Mesenchymal stem cell (in vitro differentiated cells and primary cell): ENCODE data around the gene HOXB3.
"Not testable (repeated sequence)": the region's sequence is repeated elsewhere in the genome, so short reads cannot be mapped to it uniquely, and the experiment has no call there.

ENCODE experiments used
- DNase-seq: peaks from one replicate; pipeline ENCODE4 v3.0.0-alpha.2; 2013
- H2AFZ ChIP-seq: one replicate; pipeline ENCODE4 v1.6.1; 2013; ENCODE audit warnings: low read depth, mild to moderate bottlenecking, control low read depth, inconsistent platforms, low read length, moderate library complexity
- H2AK5ac ChIP-seq: 2 replicates; pipeline ENCODE4 v1.6.1; 2013; ENCODE audit warnings: low read length, moderate library complexity, mild to moderate bottlenecking, inconsistent platforms; ENCODE audit not compliant: severe bottlenecking
- H2BK120ac ChIP-seq: one replicate; pipeline ENCODE4 v1.6.1; 2013; ENCODE audit warnings: low read depth, mild to moderate bottlenecking, inconsistent platforms, low read length, moderate library complexity
- H2BK12ac ChIP-seq, 2 experiments: one replicate each; pipeline ENCODE4 v1.6.1; 2013; ENCODE audit warnings: inconsistent platforms in 2 of 2, low read length in 2 of 2, mild to moderate bottlenecking in 2 of 2, moderate library complexity in 2 of 2, control low read depth in 1 of 2
- H2BK15ac ChIP-seq: one replicate; pipeline ENCODE4 v1.6.1; 2013; ENCODE audit warnings: mild to moderate bottlenecking, low read depth, inconsistent platforms; ENCODE audit not compliant: poor library complexity, severe bottlenecking
- H2BK5ac ChIP-seq: 2 replicates; pipeline ENCODE4 v1.6.1; 2013; ENCODE audit warnings: low read depth, mild to moderate bottlenecking, low read length, control low read depth, inconsistent platforms; ENCODE audit not compliant: poor library complexity, severe bottlenecking
- H3K14ac ChIP-seq, 2 experiments: one replicate each; pipeline ENCODE4 v1.6.1; 2013; ENCODE audit warnings: inconsistent platforms in 2 of 2, low read length in 2 of 2, control low read depth in 1 of 2, mild to moderate bottlenecking in 1 of 2, moderate library complexity in 1 of 2
- H3K18ac ChIP-seq, 2 experiments: one replicate each; pipeline ENCODE4 v1.6.1; 2013; ENCODE audit warnings: inconsistent platforms in 2 of 2, low read length in 2 of 2, control low read depth in 1 of 2, low read depth in 1 of 2, mild to moderate bottlenecking in 1 of 2
- H3K23ac ChIP-seq, 2 experiments: one replicate each; pipeline ENCODE4 v1.6.1; 2013; ENCODE audit warnings: inconsistent platforms in 2 of 2, low read length in 2 of 2, mild to moderate bottlenecking in 2 of 2, moderate library complexity in 2 of 2, control low read depth in 1 of 2
- H3K27ac ChIP-seq: 2 replicates; pipeline ENCODE4 v1.5.1; 2013; ENCODE audit warnings: mild to moderate bottlenecking, moderate library complexity, low read length, control low read depth, inconsistent platforms; ENCODE audit not compliant: poor library complexity, severe bottlenecking
- H3K27me3 ChIP-seq, 2 experiments: 2 replicates each; pipeline versions ENCODE4 v1.6.1 to v1.7.0; 2013; ENCODE audit warnings: low read length in 2 of 2, mild to moderate bottlenecking in 2 of 2, moderate library complexity in 2 of 2, control low read depth in 1 of 2, inconsistent platforms in 1 of 2; ENCODE audit not compliant: control insufficient read depth in 1 of 2, insufficient read depth in 1 of 2
- H3K36me3 ChIP-seq, 2 experiments: 2 replicates each; pipeline versions ENCODE4 v1.6.1 to v1.7.0; 2013; ENCODE audit warnings: low read length in 2 of 2, control low read depth in 1 of 2, inconsistent platforms in 1 of 2, low read depth in 1 of 2, mild to moderate bottlenecking in 1 of 2; ENCODE audit not compliant: insufficient read depth in 2 of 2, control insufficient read depth in 1 of 2
- H3K4ac ChIP-seq, 2 experiments: one replicate each; pipeline ENCODE4 v1.6.1; 2013; ENCODE audit warnings: inconsistent platforms in 2 of 2, low read length in 2 of 2, mild to moderate bottlenecking in 2 of 2, moderate library complexity in 2 of 2, control low read depth in 1 of 2, low read depth in 1 of 2
- H3K4me1 ChIP-seq: 2 replicates; pipeline ENCODE4 v1.6.1; 2013; ENCODE audit warnings: low read depth, low read length, control low read depth; ENCODE audit not compliant: control insufficient read depth, insufficient read depth
- H3K4me2 ChIP-seq: 2 replicates; pipeline ENCODE4 v1.6.1; 2013; ENCODE audit warnings: low read length, mild to moderate bottlenecking, inconsistent platforms; ENCODE audit not compliant: poor library complexity, severe bottlenecking
- H3K4me3 ChIP-seq, 2 experiments: 2 replicates each; pipeline versions ENCODE4 v1.5.1 to v1.7.0; 2013; ENCODE audit warnings: low read length in 2 of 2, mild to moderate bottlenecking in 2 of 2, control low read depth in 1 of 2, low read depth in 1 of 2; ENCODE audit not compliant: insufficient read depth in 1 of 2
- H3K79me1 ChIP-seq: replicated peaks from 2 replicates; pipeline ENCODE4 v1.6.1; 2013; ENCODE audit warnings: mild to moderate bottlenecking, control low read depth, low read length, inconsistent platforms; ENCODE audit not compliant: poor library complexity, severe bottlenecking
- H3K9ac ChIP-seq: 2 replicates; pipeline ENCODE4 v1.7.0; 2013; ENCODE audit warnings: mild to moderate bottlenecking, low read length, moderate library complexity
- H3K9me3 ChIP-seq: 2 replicates; pipeline ENCODE4 v1.7.0; 2013; ENCODE audit warnings: mild to moderate bottlenecking, low read length; ENCODE audit not compliant: control insufficient read depth
- H4K8ac ChIP-seq: one replicate; pipeline ENCODE4 v1.6.1; 2013; ENCODE audit warnings: inconsistent platforms, mild to moderate bottlenecking, low read length, moderate library complexity
- H4K91ac ChIP-seq: one replicate; pipeline ENCODE4 v1.6.1; 2013; ENCODE audit warnings: mild to moderate bottlenecking, low read length, inconsistent platforms
- WGBS: methylation state at CpG from one replicate; pipeline ENCODE4 v1.1.7; 2013; ENCODE audit warnings: mixed read lengths; 5-methylcytosine and 5-hydroxymethylcytosine counted together

HOXB3 gene

DNA sequence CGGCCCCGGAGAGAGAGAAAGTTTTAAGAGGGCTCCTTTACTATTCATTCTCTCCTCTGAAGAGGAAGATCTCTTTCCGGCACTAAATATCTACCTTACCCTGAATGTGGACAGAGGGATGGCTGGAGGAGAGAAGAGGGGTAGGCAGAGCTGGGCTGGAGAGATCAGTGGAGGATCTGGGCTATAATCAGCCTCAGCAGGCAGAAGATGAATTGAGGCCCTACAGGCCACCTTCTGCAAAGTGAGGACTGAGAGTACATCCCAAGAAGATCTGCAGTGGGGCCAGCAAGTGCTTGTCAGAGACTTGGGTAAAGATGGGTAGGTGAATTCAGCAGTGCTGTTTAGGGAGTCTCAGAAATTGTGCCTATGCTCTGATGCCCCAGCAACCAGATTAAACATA is 52.7 kb downstream of the HOXB3 start:
- Histone ChIP-seq H3K9ac (peak overlapping the region; percentile 72), H3K4me3 (no peak overlapping the region), H3K4me1 (peaks cover 9% of the 10 kb centered on the region), H3K14ac (no peak overlapping the region), H4K91ac (no peak overlapping the region), H3K27me3 (no peaks in the 10 kb centered on the region), H2BK15ac (no peak overlapping the region), H3K36me3 (peaks cover 6 to 7% of the 10 kb centered on the region in 2 experiments), H3K18ac (peak overlapping the region; percentile 3 to 46), H4K8ac (peak overlapping the region; percentile 24), H2AFZ (no peak overlapping the region), H2AK5ac (peak overlapping the region; percentile 61), H3K79me1 (no peaks in the 10 kb centered on the region), H2BK12ac (peak overlapping the region; percentile 51 to 81), H3K4me2 (no peak overlapping the region), H3K9me3 (no peaks in the 10 kb centered on the region), H3K4ac (no peak overlapping the region), H3K27ac (no peak overlapping the region), H2BK120ac (peak overlapping the region; percentile 97), H2BK5ac (no peak overlapping the region), H3K23ac (no peak overlapping the region)
- no CpG with 5 or more reads among the region's 3 CpGs for WGBS
- peak; percentile 13 for DNase-seq

GRCh38 chr17:48535793-48536559 is 54.1 kb downstream of the HOXB3 start:
- H3K27me3 ChIP-seq, H3K79me1 ChIP-seq, H3K36me3 ChIP-seq, H3K14ac ChIP-seq, H4K8ac ChIP-seq, H3K4ac ChIP-seq, H3K18ac ChIP-seq, H4K91ac ChIP-seq, H2BK120ac ChIP-seq, H3K4me1 ChIP-seq, H2BK5ac ChIP-seq, H2BK15ac ChIP-seq, H2AFZ ChIP-seq, H3K4me3 ChIP-seq, H3K27ac ChIP-seq, H2AK5ac ChIP-seq, H3K23ac ChIP-seq, H2BK12ac ChIP-seq, DNase-seq, H3K9me3 ChIP-seq, H3K4me2 ChIP-seq: not testable (repeated sequence)
- H3K9ac ChIP-seq, result peak overlapping the region; percentile 67
- WGBS, result 96% methylated on average over 4 of the region's 9 CpGs

DNA sequence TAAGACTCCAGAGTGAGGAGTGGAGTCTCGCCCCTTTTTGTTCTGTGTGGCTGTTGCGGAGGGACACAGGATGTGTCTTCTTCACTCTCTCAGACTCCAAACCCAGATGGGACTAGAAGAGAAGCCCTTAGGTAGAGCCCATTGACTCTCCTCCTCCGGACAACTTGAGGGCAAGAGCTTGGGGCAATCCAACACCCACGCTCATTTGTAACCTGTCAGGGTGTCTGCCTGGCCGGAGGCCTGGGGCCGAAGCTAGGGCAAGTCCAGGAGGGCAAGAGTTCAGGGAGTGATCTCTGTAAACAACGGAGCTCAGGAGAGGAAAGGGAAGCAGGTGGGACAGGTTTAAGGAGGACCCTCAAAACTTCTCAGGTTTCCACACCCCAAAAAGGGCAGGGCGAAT is 57.8 kb downstream of the HOXB3 start:
- no peak overlapping the region for H3K4me2 ChIP-seq

DNA sequence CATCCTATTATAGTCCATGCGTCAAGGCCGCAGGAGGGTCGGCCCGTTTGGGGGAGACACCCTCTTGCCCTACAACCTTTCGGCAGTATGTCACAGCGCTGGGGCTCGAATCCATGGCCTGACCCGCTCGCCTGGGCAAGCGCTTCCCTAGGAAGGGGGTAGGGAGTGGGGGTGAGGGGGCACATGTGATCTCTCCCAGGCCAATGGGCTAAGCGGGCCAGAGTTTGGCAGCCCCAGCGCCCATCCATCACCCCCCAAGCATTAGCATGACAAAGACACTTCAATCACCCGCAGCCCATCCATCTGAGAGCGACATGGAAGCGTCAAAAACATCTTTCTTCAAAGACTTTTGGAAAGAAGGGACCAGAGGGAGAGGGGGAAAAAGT is 59.2 kb downstream of the HOXB3 start, which contains the start of gene HOXB1:
Gene HOXB1, minus strand, starts transcription at position 125 of the 386 bp plus-strand sequence. Its CDS starts 107 bp downstream, at position 18.
- Histone ChIP-seq H2AK5ac (no peak within 1 kb of the TSS), H3K18ac (peak within 1 kb of the TSS in 1 of 2 experiments; percentile 16)
- WGBS, result 64% methylated on average over 10 of the region's 15 CpGs

More for the DNA sequence above, 57.8 kb downstream of the HOXB3 start:
- no peak overlapping the region for H4K8ac ChIP-seq
- no peak overlapping the region for H3K18ac ChIP-seq
- H3K4me1 ChIP-seq, result peaks cover 8% of the 10 kb centered on the region
- H3K14ac ChIP-seq, result no peak overlapping the region
- H2BK5ac ChIP-seq, result no peak overlapping the region
- H3K4ac ChIP-seq, result no peak overlapping the region
- H2BK15ac ChIP-seq, result no peak overlapping the region
- no peak overlapping the region for H3K9ac ChIP-seq
- 79% methylated on average over 8 of the region's 8 CpGs for WGBS
- no peak overlapping the region for H3K27ac ChIP-seq
- H3K23ac ChIP-seq, result no peak overlapping the region
- no peak overlapping the region for H2BK120ac ChIP-seq
- H2AK5ac ChIP-seq, result no peak overlapping the region
- H3K9me3 ChIP-seq, result no peaks in the 10 kb centered on the region
- H4K91ac ChIP-seq, result no peak overlapping the region
- no peaks in the 10 kb centered on the region for H3K36me3 ChIP-seq
- no peaks in the 10 kb centered on the region for H3K79me1 ChIP-seq
- H2BK12ac ChIP-seq, result no peak overlapping the region
- no peak overlapping the region for H2AFZ ChIP-seq
- no peak for DNase-seq
- peaks cover 0 to 13% of the 10 kb centered on the region in 2 experiments for H3K27me3 ChIP-seq
- no peak overlapping the region for H3K4me3 ChIP-seq

More for the DNA sequence above, 59.2 kb downstream of the HOXB3 start, which contains the start of gene HOXB1:
- Histone ChIP-seq H3K9me3 (no peaks in the 10 kb centered on the region), H3K9ac (no peak within 1 kb of the TSS), H3K79me1 (no peaks in the 10 kb centered on the region), H4K91ac (peak within 1 kb of the TSS; percentile 44), H2BK15ac (peak within 1 kb of the TSS; percentile 39), H3K4ac (no peak within 1 kb of the TSS), H3K14ac (no peak within 1 kb of the TSS), H3K4me1 (peaks cover 13% of the 10 kb centered on the region), H3K23ac (no peak within 1 kb of the TSS), H4K8ac (no peak within 1 kb of the TSS), H3K27ac (no peak within 1 kb of the TSS), H2AFZ (no peak within 1 kb of the TSS), H3K4me3 (no peak within 1 kb of the TSS), H2BK120ac (peak within 1 kb of the TSS; percentile 15), H3K36me3 (no peaks in the 10 kb centered on the region), H2BK12ac (peak within 1 kb of the TSS in 1 of 2 experiments; percentile 47), H3K4me2 (no peak within 1 kb of the TSS), H3K27me3 (peaks cover 9 to 17% of the 10 kb centered on the region in 2 experiments), H2BK5ac (no peak within 1 kb of the TSS)
- no peak for DNase-seq
